HG02759 (cell line): ENCODE results near the gene YPEL5.

Experiments
- ATAC-seq: cut with Tn5 transposase; IDR thresholded peaks from one replicate; pipeline ENCODE4 v1.9.1; 2021; ENCODE audit warnings: mild to moderate bottlenecking, moderate library complexity; ENCODE audit not compliant: unreplicated experiment

YPEL5 gene

GRCh38 chr2:30201990-30202389 is 55.2 kb downstream of the YPEL5 start:
- no peak for ATAC-seq

- no peak for ATAC-seq
Measured at GRCh38 chr2:30203156-30203555, 56.3 kb downstream of the YPEL5 start.

- ATAC-seq: no peak
Measured at GRCh38 chr2:30204281-30204680, 57.5 kb downstream of the YPEL5 start.

GRCh38 chr2:30205456-30205855 is 58.6 kb downstream of the YPEL5 start:
- ATAC-seq: no peak

- ATAC-seq: no peak
Measured at GRCh38 chr2:30206461-30207430, 59.9 kb downstream of the YPEL5 start.

- ATAC-seq: no peak
Measured at GRCh38 chr2:30208453-30208852, 61.6 kb downstream of the YPEL5 start.

- no peak for ATAC-seq
Measured at GRCh38 chr2:30209227-30209626, 62.4 kb downstream of the YPEL5 start.
